ENCODE data around the gene MPHOSPH9. TPM values are rescaled to one million over a fixed set of nuclear protein-coding genes. Genes with fewer than 3 reads are reported as not detected.

The MPHOSPH9 gene
- total and polyA plus RNA-seq, 10 donors: 7.1 to 97.3 (median 40.0) TPM

DNA sequence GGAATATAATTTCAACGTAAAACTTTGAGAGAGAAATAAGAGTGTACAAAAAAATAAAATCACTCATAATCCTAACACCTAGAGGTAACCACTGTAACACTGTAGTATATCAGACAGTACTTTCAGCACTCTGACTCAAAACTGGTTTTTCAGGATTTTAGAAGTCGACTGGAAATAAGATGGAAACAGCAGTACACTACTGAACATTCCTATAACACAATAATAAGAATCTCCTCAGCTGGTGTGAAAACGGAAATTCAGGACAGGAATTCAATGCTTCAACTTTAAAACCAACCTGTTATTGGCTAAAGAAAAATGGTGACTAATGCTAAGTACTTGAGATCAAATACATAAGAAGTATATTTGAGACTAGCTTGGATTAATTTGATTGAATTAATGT is 69.7 kb downstream of the MPHOSPH9 start:
- no peak for TF ChIP-seq POLR2A (IDR thresholded peaks at IDR 0.05)
- TF ChIP-seq, protein P1, sequence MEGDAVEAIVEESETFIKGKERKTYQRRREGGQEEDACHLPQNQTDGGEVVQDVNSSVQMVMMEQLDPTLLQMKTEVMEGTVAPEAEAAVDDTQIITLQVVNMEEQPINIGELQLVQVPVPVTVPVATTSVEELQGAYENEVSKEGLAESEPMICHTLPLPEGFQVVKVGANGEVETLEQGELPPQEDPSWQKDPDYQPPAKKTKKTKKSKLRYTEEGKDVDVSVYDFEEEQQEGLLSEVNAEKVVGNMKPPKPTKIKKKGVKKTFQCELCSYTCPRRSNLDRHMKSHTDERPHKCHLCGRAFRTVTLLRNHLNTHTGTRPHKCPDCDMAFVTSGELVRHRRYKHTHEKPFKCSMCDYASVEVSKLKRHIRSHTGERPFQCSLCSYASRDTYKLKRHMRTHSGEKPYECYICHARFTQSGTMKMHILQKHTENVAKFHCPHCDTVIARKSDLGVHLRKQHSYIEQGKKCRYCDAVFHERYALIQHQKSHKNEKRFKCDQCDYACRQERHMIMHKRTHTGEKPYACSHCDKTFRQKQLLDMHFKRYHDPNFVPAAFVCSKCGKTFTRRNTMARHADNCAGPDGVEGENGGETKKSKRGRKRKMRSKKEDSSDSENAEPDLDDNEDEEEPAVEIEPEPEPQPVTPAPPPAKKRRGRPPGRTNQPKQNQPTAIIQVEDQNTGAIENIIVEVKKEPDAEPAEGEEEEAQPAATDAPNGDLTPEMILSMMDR (IDR thresholded peaks at IDR 0.05 in 8 of 11, conservative IDR thresholded peaks at IDR 0.05 in 3 of 11): no peak
- no peak for TF ChIP-seq POLR2AphosphoS5 (IDR thresholded peaks at IDR 0.05)
- H3K36me3 ChIP-seq: peaks cover 0 to 96% (median 50%) of the 10 kb centered on the region in 6 donors
- intact Hi-C loops (cut with DNase I; ENCODE audit: low total_unique reads): no loop called here
- DNase-seq: no peak
- H3K27me3 ChIP-seq (replicated peaks in 1 of 7): no peaks in the 10 kb centered on the region
- H3K9me3 ChIP-seq: no peaks in the 10 kb centered on the region
- H3K27ac ChIP-seq: no peak overlapping the region
- no peaks in the 10 kb centered on the region for H3K4me1 ChIP-seq
- WGBS, 5 donors: 86 to 94% (median 90%) methylated on average over 3 of the region's 3 CpGs
- no peak overlapping the region for H3K4me3 ChIP-seq

DNA sequence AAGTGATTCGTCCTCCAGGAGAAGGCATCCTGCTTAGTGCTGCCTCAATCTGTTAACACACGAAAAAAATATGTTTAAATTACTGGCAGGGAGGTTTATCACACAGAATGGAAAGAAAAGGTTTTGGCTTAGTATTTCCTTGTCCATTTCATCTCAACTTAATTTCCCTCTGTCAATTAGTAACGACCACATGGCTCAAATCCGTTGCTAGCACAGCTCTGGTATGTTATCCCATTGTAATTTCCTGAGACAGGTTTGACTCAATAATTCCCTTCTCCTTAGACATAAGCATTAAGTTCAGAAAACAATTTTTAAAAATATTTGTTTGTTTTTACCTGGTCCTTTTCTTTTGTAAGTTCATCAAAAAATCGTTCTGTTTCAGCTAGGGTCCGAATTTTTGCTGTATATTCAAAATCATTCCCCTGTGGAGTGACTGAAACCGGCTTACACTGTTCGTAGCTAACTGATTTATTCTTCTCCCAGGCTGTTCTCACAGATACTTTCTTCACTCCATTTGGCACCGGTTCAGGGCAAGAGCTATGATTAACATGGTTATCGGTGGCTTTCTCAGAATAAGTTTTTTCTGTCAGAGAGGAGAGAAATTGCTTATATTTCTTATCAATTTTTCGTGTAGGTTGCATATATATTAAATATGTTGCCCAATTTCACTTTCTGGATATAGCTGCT is 72.0 kb downstream of the MPHOSPH9 start:
- no peak for DNase-seq
- no peak overlapping the region for H3K27ac ChIP-seq
- peaks cover 0 to 92% (median 53%) of the 10 kb centered on the region in 6 donors for H3K36me3 ChIP-seq
- H3K9me3 ChIP-seq: no peaks in the 10 kb centered on the region
- 83 to 94% (median 84%) methylated on average over 11 of the region's 11 CpGs for WGBS, 5 donors
- no peak for TF ChIP-seq POLR2AphosphoS5 (IDR thresholded peaks at IDR 0.05)
- TF ChIP-seq POLR2A (IDR thresholded peaks at IDR 0.05): no peak
- TF ChIP-seq, protein P1 (IDR thresholded peaks at IDR 0.05 in 8 of 11, conservative IDR thresholded peaks at IDR 0.05 in 3 of 11): no peak
- no peaks in the 10 kb centered on the region for H3K27me3 ChIP-seq (replicated peaks in 1 of 7)
- no peaks in the 10 kb centered on the region for H3K4me1 ChIP-seq
- intact Hi-C loops (cut with DNase I; ENCODE audit: low total_unique reads): no loop called here
- no peak overlapping the region for H3K4me3 ChIP-seq

DNA sequence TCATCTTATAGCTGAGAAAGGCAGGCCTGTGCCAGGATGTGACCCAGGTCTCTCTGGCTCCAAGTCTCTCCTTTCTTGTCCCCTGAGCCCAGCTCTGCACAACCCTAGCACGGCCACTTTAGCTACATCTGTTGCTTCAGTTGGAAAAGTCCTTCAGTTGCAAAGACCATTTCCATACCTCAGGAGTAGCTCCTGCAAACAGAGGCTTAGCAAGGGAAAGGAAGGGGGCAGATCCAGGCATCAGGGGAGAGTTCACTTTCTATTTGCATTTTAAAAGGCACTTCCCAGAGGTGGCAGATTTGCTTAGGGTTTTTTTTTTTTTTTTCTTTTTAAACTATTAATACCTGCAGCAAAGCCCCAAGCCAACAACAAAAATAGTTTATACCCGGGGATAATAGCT is 79.0 kb downstream of the MPHOSPH9 start:
- intact Hi-C loops (cut with DNase I; ENCODE audit: low total_unique reads): loop anchor here (10.0 kb wide), 1 partner anchor 109 kb away; no protein-coding TSS in a partner anchor
- H3K27ac ChIP-seq: no peak overlapping the region
- peaks cover 0 to 44% (median 9%) of the 10 kb centered on the region in 6 donors for H3K36me3 ChIP-seq
- no peaks in the 10 kb centered on the region for H3K9me3 ChIP-seq
- DNase-seq: no peak
- peaks cover 0 to 17% (median 0%) of the 10 kb centered on the region in 7 donors for H3K27me3 ChIP-seq (replicated peaks in 1 of 7)
- H3K4me1 ChIP-seq: peaks cover 15 to 31% (median 22%) of the 10 kb centered on the region in 6 donors
- no peak for TF ChIP-seq POLR2A (IDR thresholded peaks at IDR 0.05)
- TF ChIP-seq, protein P1 (IDR thresholded peaks at IDR 0.05 in 8 of 11, conservative IDR thresholded peaks at IDR 0.05 in 3 of 11): no peak
- TF ChIP-seq POLR2AphosphoS5 (IDR thresholded peaks at IDR 0.05): no peak
- no peak overlapping the region for H3K4me3 ChIP-seq
- WGBS, 5 donors: 73 to 88% (median 78%) methylated on average over 2 of the region's 2 CpGs

DNA sequence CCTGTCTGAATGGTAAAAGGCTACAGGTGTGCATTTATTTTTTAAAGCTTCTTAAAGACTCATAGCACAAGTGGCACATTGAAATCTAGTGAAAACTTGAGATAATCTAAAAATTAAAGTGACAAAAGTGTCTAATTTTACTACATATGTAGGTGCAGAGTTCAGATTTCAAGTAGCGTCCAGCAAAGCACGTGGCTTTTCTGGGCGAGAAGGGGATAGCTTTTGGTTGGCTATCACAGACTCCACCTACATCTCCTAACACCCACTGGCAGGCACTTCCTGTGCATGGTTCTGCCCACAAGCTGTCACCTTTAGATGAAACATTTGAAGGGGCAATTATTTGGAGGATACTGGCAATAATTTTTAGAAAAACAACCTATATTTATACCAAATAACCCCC is 80.1 kb downstream of the MPHOSPH9 start:
- intact Hi-C loops (cut with DNase I; ENCODE audit: low total_unique reads): loop anchor here (10.0 kb wide), 1 partner anchor 108 kb away; no protein-coding TSS in a partner anchor
- 65 to 78% (median 74%) methylated on average over 3 of the region's 3 CpGs for WGBS, 5 donors
- H3K27ac ChIP-seq: no peak overlapping the region
- H3K36me3 ChIP-seq: peaks cover 0 to 34% (median 7%) of the 10 kb centered on the region in 6 donors
- no peak overlapping the region for H3K4me3 ChIP-seq
- H3K27me3 ChIP-seq (replicated peaks in 1 of 7): peaks cover 0 to 17% (median 0%) of the 10 kb centered on the region in 7 donors
- no peaks in the 10 kb centered on the region for H3K9me3 ChIP-seq
- TF ChIP-seq POLR2A (IDR thresholded peaks at IDR 0.05): no peak
- TF ChIP-seq, protein P1 (IDR thresholded peaks at IDR 0.05 in 8 of 11, conservative IDR thresholded peaks at IDR 0.05 in 3 of 11): no peak
- TF ChIP-seq POLR2AphosphoS5 (IDR thresholded peaks at IDR 0.05): no peak
- no peak for DNase-seq
- peaks cover 19 to 42% (median 28%) of the 10 kb centered on the region in 6 donors for H3K4me1 ChIP-seq

All from spleen (tissue), 11 donors.